Activated CD8-positive, alpha-beta memory T cell treated with anti-CD3 and anti-CD28 coated beads, Interleukin-2, amount 50 U/mL, for 24 hours (primary cell): Measurements from ENCODE around the gene MAP1LC3A.
"Not testable (repeated sequence)": the region's sequence is repeated elsewhere in the genome, so short reads cannot be mapped to it uniquely, and the experiment has no call there.

Experiments
- DNase-seq: peaks from one replicate; pipeline ENCODE4 v3.0.0-alpha.2; 2020; ENCODE audit errors: extremely low read depth

Gene MAP1LC3A

DNA sequence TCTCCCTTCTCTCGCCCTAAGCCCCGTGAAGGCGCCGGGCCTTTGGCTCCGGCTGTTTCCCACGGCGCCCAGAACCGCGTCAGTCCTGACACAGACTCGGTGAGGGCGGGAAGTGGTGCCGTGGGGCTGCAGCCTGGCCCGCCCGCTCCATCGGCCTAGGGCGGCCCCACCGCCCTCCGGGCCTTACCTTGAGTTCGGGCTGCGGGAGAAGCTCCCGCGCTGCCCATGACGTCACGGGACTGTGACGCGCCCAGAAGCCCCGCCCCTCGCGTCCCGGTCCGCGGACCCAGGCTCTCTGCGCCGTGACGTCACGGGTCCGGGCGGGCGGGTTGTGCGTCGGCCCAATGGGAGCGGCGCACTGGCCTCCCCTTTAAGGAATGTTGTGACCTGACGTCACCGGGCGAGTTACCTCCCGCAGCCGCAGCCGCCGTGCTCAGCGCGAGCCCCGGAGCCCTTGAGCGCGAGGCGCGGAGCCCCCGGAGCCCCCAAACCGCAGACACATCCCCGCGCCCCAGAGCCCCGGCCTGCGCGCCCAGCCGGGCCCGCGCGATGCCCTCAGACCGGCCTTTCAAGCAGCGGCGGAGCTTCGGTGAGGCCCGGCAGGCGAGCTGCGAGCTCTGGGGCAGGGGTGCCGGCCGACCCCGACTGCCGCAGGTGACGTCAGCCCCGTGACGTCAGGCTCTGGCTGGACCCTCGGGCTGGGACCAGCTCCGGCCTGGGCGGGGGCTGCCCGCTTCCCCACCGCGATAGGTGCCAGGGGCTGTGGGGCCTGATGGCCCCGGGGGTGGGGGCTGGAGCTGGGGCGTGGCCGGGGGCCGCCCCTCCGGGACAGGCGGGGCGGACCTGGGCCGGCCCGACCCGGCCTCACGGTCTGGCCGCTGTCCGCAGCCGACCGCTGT, at the start of gene MAP1LC3A:
TSS of gene MAP1LC3A (plus strand) at position 399 of the 899 bp plus-strand sequence. CDS start at position 550, 151 bp downstream.
- peak; percentile 72 for DNase-seq

DNA sequence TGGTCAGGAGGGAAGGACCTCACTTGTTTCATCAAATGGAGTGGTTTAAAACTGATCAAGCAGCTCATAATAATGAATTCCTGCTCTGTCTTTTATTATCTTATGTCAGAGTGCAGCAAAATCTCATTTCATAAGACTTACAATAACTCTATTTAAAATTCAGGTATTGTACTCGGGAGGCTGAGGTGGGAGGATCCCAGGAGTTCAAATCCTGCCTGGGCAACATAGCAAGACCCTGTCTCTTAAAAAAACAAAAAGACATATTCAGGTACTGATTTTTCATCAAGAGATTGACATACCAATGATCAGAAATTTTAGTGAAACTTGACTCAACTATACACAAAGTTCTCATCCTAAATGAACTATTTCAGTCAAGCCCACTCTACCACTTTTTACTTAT, 47.9 kb upstream of the MAP1LC3A start:
- DNase-seq: no peak

DNA sequence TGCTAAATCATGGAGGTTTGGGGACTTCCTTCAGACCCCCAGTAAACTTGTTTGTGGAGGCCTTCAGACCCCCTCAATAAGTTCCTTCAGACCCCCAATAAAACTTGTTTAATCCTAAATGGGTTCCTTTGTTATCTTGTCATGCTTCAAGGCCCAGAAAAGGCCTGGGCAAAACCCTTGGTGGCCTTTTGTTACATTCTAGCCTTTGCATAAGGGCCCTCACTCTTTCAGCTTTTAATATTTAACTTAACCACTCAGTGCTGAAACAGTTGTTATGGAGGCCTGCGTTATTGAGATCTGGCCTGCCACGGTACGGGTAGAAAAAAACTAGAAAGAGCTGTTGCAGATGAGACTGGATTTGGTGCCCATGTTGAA, 46.6 kb upstream of the MAP1LC3A start:
- no peak for DNase-seq

DNA sequence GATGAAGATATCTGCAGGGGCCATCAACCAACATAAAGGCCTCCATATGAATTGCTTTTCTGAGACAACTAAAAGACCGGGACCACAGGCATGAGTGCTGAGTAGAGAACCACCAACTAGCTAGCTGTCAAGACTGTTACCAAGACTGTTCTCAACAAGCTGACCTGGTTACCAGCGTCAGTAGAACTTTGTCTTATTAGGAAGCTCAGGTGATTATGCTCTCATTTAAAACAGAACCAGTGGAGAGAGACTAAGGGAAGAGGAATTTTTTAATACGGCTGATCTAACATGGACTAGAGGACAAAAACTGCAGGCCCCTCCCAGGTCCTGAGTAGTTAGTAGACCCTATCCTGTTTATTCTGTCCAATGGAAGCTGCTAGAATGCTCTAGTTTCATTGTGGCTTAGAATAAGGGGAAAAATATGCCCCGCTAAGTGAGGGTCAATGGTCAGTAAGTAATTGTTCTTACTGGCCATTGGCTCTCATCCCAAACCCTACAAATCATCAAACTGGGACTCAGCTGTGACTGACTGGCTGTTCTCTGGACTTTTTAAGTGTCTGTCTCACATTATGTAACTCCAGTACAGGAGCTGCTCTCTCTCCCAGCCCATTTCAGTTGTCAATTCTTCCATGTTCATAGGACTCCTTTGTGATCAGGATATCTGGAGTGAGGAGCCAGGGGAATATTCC, 46.1 kb upstream of the MAP1LC3A start:
- no peak for DNase-seq

DNA sequence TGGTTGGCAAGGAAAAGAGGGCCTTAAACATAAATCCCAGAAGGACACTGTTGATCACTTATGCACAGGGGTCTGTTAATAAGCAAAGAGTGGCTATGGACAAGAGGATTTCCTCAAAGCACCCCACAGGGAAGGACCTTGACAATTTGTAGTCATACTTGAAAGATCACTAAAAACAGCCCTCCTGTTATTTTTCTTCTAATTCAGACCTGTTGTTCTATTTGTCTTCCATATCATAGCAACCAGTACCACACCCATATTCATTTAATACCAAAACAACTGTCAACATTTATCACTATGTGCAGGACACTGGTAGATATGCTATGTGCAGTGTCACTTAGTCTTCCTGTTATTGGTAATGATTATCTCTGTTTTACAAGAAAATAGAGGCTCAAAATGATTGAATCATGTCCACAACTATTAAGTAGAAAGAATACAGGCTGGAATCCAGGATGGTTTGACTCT, 45.5 kb upstream of the MAP1LC3A start:
- DNase-seq: no peak

DNA sequence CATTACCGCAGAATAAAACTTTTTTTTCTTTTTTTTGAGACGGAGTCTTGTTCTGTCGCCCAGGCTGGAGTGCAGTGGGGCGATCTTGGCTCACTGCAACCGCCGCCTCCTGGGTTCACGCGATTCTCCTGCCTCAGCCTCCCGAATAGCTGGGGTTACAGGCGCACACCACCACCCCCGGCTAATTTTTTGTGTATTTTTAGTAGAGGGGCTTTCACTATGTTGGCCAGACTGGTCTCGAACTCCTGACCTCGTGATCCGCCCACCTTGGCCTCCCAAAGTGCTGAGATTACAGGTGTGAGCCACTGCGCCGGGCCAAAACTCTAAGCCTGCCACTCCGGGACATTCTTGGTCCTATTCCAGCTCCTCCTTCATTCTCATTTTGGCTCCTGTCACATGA, 44.5 kb upstream of the MAP1LC3A start:
- not testable (repeated sequence) for DNase-seq

DNA sequence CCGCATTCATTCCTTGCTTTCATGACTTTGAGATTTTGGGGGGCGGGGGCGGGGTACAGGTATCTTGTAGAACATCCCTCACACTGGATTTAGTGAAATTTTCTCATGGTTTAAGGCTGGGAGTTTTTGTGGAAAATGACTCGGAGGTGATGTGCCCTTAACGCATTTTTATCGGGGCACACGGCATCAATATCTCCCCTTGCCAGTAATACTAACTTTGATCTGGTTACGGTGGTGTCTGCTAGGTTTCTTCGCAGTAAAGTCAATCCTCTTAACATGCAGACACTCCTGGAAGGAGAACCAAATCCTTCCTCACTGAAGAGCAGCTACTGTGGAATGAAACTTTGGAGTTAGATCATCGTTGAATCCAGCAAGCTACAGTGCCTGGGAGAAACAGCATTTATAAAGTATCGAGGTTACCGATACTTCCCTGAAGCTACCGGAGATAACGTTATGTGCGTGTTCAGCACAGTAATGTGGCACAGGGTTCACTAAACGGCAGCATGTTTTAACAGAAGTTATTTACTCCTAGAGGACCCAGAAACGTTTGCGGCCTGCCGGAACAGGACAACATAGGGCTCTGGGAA, 43.5 kb upstream of the MAP1LC3A start:
- DNase-seq: no peak

DNA sequence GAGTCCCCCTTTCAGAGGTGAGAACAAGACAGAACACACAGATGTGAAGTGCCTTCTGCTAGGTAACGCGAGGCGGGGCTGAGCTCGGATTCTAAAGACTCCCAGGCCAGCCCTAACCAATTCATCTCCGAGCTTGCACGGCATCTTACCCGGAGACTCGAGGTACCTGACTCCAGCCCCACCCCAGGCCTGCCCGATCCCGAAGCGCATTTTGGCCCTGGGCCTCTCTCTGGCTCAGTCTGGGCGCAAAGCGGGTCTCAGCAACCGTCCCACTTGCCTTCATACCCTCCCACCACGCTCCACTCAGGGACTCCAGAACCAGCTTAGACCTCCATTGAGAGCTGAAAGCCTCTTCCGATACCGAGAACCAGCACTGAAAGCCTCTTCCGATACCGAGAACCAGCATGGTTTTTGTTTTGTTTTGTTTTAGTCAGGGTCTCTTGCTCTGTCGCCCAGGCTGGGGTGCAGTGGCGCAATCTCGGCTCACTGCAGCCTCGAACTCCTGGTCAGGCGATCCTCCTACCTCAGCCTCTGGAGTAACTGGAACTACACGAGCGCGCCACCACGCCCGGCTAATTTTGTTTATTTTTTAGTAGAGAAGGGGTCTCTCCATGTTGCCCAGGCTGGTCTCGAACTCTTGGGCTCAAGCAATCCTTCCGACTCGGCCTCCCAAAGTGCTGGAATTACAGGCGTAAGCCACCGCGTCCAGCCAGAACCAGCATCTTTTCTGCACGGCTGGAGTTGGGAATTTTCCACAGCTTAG, 42.9 kb upstream of the MAP1LC3A start:
- no peak for DNase-seq

DNA sequence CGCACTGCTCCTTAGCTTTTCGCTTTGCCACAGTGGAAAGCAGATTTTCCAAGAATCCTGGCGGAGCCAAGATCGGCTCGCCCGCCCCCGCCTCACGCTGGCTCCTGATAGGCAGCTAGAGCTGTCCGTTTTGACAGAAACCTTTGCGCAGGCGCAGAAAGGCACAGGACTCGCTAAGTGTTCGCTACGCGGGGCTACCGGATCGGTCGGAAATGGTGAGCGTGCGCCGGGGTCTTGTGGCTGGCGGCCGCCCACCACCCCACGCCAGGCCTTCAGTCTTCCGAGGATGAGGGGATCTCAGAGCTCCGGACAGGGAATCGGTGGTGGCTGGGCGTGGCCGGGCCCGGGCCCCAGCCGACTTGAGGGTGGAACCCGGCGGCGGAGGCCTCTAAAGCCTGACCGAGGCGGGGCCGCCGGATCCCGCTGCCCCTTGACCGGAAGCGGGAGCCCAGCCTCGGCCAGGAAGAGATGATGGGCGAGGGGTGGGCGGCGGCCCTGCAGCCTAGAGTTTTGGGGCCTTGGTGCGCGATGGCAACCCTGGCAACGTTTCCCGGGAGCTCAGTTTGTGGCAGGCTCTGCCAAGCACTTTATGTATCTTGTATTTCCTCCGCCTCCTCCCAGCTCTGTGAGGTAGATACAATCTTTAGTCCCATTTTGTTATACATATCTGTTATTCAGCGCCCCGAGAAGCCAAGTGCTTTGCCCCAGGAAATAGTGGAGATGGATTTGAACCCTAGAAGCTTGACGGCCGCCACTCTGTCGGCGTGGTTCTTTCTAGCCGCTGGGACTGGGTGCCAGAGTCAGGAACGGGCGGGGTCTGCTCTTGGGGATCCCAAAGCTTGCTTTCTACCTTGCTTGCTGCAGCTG, 42.0 kb upstream of the MAP1LC3A start, which contains the start of gene DYNLRB1:
TSS of gene DYNLRB1 (plus strand) at position 176 of the 867 bp plus-strand sequence. CDS start at position 213, 37 bp downstream.
- DNase-seq: peak; percentile 93

DNA sequence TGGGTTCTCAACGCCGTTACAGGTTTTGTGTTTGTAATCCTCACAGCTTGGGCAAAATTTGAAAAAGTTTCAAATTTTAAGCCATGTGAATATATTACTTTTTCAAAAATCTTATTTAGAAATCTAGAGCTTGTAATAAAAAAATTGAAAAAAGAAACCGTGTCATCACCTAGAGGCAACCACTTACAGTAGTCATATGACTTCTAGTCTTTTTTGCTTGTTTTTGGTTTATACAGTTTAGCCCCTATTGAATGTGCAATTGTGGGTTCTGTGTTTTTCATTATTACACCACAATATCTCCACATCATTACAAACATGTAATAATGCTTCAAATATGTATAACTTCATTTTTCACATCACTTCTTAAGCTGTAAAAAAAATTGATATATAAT, 41.4 kb upstream of the MAP1LC3A start:
- no peak for DNase-seq

DNA sequence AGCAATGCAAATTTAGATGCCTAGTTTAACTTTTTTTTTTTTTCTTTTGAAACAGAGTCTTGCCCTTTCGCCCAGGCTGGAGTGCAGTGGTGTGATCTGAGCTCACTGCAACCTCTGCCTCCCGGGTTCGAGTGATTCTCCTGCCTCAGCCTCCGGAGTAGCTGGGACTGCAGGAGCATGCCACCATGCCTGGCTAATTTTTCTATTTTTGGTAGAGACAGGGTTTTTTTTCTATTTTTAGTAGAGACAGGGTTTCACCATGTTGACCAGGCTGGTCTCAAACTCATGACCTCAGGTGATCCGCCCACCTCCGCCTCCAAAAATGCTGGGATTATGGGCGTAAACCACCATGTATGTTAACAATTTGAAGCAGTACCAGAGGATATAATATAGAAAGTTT, 39.7 kb upstream of the MAP1LC3A start:
- DNase-seq: not testable (repeated sequence)

DNA sequence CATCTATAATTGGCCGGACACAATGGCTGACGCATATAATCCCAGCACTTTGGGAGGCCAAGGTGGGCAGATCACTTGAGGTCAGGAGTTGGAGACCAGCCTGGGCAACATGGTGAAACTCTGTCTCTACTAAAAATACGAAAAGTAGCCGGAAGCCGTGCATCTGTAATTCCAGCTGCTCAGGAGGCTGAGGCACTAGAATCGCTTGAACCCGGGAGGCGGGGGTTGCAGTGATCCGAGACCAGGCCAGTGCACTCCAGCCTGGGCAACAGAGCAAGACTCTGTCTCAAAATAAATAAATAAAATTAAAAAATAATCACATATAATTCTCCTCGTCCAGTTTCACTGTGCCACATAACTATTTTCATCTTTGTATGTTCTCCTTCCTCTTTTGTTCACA, 38.7 kb upstream of the MAP1LC3A start:
- not testable (repeated sequence) for DNase-seq

DNA sequence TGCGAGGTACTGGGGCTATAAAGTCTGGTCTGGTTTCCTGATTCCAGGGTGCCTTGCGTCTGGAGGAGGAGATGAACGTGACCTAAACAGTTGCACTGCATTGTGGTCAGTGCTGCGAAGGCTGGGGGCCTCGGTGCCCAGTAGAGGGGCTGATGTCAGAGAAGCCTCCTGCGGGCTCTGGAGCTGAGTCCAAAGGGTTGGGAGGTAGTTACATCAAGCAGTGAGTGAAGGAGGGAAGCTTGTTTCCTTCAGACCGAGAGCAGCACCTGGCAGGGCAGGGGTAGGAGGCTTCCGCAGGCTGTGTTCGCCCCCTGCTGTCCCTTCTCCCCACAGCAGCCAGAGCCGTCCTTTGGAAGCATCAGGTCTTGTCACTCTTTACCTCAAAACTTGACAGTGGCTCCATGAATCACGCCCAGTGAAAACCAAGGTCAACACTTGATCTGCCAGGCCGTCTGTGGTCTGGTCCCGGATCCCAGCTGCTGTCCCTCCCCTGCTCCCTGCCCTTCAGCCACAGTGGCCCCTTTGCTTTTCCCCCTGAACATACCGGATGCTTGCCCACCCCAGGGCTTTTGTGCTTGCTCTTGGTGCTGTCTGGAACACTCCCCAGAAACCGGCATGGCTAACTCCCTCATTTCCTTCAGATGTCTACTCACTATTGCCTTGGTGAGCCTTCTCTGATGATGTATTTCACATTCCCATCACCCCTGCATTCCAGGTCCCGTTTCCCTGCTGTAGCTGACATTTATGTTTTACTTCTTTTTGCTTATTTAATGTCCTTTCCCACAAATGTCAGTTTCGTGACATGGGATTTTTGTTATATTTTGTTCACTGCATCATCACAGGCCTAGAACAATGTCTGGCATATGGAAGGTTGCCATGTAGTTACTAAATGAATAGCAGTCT, 35.3 kb upstream of the MAP1LC3A start:
- no peak for DNase-seq

DNA sequence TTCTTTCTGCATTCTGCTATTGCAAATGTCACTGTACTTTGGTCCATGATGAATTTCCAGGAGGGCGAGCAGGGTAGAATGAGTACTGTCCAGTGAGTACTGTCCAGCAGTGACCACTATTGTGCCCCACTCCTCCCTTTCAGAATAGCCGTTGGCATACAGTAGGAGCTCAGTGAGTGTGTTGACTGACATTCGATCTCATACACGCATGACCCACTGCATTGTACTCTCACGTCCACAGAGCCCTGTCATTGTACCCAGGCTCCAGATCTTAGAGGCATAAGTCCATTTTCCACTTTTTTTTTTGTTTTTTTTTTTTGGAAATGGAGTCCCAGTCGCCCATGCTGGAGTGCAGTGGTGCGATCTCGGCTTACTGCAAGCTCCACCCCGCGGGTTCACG, 34.1 kb upstream of the MAP1LC3A start:
- DNase-seq: no peak

DNA sequence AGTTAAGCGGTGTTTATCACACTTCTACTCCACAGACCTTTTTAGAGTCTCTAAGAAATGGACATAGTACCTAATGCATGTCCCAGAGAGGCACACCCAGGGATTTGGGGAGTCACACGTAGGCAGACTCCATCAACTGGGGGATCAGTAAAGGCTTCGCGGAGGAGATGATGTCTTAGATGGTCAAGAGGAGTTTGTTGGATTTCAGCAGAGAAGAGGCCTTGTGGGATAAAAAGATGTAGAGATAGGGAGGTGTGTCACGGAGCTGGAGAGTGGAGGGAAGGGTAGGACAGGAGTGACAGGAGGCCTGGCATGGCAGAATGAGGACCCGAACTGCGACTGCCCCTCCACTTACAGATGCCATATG, 33.2 kb upstream of the MAP1LC3A start:
- no peak for DNase-seq

DNA sequence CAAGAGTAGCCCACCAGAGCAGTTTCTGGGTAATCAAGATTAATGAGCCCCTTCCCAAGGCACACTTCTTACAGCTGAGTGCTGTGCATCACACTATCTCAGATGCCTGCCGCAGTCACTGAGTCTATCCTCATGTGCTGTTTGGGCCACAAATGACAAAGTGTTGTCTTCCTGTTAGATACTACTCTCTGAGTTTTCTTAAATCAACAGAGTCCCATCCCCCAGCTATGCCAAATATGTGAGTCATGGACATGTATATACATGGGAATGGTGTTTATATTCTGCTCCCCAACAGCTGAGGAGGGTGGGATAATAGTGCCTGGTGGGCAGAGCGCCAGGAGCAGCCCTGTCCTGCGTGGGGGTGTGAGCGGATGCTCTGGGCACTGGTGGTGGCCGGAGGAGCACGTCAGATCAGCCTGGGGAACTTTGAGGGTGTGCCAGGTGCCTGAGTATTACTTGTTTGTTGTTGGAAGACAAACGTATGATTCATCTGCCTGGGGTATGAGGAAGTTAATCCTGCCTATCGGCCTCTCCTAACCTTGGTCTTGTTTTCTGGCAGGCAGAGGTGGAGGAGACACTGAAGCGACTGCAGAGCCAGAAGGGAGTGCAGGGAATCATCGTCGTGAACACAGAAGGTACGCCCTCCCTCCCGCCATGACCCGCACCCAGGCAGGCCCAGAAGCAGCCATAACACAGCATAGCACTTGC, 32.7 kb upstream of the MAP1LC3A start:
- no peak for DNase-seq

DNA sequence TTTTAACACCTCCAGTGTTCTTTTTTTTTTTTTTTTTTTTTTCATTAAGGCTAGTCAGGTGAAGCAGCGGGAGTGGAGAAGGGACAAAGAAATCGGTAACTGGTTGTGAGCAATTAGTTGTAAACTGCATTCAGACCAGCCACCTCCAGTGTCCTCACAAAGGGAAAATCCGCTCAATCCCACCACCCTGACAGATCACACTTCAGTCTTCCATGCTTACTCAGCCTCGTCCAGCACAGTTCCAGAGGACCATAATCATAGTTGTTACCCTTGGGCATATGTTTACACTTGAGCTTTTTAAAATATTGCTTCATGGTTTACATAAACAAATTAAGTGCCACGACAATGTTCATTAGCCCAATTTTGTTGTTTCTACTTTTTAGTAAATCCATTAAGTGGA, 32.1 kb upstream of the MAP1LC3A start:
- no peak for DNase-seq

DNA sequence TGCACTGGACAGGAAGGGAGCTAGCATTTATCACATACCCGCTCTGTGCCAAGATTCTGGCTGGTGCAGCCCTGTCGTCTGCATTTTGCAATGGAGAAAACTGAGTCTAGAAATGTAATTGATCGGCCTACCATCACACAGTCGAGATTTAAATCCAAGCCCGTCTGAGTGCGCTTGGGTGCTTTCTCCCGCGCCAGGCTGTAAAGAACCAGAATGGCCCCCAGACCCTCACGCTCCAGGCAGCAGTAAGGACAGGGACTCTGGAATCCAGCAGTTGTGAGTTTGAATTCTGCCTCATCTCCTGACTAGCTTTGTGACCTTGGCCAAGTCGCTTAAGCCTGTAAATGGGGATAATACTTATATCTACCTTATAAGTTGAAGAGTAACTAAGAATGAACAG, 31.5 kb upstream of the MAP1LC3A start:
- no peak for DNase-seq

DNA sequence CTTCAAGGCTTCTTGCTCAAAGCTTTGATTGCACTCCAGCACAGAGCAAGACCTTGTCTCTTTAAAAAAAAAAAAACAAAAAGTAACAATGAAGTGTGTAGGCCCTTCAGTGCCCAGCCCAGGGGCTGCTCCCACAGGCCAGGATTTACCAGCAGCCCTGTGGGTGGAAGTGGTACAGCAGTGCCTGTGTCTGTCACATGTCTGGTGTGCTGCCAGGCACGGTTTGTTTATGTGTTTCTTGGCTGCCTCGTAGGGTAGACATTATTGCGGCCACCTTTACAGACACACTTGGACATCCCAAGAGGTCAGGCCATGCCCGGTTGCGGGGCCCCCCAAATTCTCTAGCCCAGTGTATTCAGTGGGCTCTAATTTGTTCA, 29.6 kb upstream of the MAP1LC3A start:
- no peak for DNase-seq
